ENCODE results near the gene NFATC2.

DNA sequence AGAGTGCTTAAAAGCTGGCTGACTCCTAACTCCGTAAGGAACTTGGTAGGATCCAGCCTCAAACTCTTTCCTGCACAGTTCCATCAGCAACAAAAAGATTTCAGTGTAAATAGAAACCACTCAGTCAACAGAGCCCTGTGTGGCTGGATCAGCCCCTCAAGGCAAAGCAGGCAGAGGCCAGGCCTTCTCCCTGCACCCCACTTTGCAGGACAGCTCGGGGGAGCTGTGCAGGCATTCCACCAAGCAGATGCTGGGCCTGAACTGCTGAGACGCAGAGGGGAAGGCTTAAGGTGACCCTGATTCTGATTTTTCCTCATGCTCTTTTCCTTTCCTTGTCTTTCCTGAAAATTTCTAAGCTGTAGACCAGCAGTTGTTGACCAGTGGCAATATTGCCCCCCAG lies 91.5 kb downstream of the NFATC2 start:
- TF ChIP-seq NFIC (IDR thresholded peaks at IDR 0.05) (no peak), EGR1 (IDR thresholded peaks at IDR 0.05) (no peak), TAF1 (IDR thresholded peaks at IDR 0.05; ENCODE audit: low read depth) (no peak), CREB1 (IDR thresholded peaks at IDR 0.05; ENCODE audit: low read depth) (no peak), EP300 (IDR thresholded peaks at IDR 0.05; ENCODE audit: borderline replicate concordance) (no peak), MAX (IDR thresholded peaks at IDR 0.05) (no peak), CEBPB (IDR thresholded peaks at IDR 0.05) (no peak), USF1 (IDR thresholded peaks at IDR 0.05) (no peak), RAD21 (IDR thresholded peaks at IDR 0.05; ENCODE audit: low read depth) (no peak), YY1 (IDR thresholded peaks at IDR 0.05; ENCODE audit: low read depth) (no peak), TCF12 (IDR thresholded peaks at IDR 0.05; ENCODE audit: low read depth) (no peak)
- TF ChIP-seq, protein P1, sequence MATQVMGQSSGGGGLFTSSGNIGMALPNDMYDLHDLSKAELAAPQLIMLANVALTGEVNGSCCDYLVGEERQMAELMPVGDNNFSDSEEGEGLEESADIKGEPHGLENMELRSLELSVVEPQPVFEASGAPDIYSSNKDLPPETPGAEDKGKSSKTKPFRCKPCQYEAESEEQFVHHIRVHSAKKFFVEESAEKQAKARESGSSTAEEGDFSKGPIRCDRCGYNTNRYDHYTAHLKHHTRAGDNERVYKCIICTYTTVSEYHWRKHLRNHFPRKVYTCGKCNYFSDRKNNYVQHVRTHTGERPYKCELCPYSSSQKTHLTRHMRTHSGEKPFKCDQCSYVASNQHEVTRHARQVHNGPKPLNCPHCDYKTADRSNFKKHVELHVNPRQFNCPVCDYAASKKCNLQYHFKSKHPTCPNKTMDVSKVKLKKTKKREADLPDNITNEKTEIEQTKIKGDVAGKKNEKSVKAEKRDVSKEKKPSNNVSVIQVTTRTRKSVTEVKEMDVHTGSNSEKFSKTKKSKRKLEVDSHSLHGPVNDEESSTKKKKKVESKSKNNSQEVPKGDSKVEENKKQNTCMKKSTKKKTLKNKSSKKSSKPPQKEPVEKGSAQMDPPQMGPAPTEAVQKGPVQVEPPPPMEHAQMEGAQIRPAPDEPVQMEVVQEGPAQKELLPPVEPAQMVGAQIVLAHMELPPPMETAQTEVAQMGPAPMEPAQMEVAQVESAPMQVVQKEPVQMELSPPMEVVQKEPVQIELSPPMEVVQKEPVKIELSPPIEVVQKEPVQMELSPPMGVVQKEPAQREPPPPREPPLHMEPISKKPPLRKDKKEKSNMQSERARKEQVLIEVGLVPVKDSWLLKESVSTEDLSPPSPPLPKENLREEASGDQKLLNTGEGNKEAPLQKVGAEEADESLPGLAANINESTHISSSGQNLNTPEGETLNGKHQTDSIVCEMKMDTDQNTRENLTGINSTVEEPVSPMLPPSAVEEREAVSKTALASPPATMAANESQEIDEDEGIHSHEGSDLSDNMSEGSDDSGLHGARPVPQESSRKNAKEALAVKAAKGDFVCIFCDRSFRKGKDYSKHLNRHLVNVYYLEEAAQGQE (IDR thresholded peaks at IDR 0.05; ENCODE audit: low read depth), result no peak
